Daoy (cell line): ENCODE data around the gene PCDH15. TPM values are rescaled to one million over a fixed set of nuclear protein-coding genes. Genes with fewer than 3 reads are reported as not detected.

ENCODE experiments used
- DNase-seq: peaks from one replicate; pipeline ENCODE4 v3.0.0-alpha.2; 2015; ENCODE audit warnings: low read depth
- total RNA-seq: library from RNA; depleted of rRNA; stranded (reverse); fragments of >200 nt; shearing (Covaris generic); gene quantifications from 2 replicates; pipeline ENCODE4 v1.2.3, GENCODE V29; 2014

Gene PCDH15
- total RNA-seq, 1 experiment from 2014 or later = not detected

DNA sequence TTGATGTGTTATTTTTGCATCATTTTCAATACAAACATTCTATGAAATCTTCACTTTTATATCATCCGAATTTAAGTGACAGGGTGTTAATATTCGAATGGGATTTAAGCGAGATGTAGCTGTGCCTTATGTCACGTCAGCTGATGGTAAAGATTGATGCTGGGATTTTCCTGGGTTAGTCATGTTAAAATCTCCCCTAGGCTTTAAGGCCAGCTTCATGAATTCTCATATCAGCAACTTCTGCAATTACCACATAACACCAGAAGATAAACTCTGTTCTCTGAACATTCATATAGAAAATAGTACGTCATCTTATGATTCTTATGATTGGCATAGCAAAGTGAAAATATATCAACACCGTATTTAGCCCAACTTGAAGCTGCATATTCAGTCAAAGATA, 669.2 kb downstream of the PCDH15 start:
- no peak for DNase-seq

DNA sequence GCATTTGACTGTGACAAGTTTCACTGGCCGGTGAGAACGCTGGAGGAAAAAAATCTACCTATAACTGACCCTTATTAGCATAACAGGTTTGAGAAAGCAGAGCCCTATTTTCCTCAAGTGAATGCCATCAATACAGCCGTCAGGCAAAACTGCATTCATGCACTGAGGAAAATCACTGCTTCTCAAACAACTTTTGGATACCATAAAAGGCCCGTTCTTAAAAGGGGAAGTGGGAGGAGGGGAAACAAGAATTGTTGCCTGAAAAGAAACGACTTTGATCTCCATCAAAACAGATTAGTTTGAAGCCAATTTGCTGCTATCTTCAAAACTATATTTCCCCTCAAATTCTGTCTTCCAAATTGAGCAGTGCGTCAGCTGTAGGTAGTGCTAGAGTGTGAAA, 670.6 kb downstream of the PCDH15 start:
- no peak for DNase-seq

DNA sequence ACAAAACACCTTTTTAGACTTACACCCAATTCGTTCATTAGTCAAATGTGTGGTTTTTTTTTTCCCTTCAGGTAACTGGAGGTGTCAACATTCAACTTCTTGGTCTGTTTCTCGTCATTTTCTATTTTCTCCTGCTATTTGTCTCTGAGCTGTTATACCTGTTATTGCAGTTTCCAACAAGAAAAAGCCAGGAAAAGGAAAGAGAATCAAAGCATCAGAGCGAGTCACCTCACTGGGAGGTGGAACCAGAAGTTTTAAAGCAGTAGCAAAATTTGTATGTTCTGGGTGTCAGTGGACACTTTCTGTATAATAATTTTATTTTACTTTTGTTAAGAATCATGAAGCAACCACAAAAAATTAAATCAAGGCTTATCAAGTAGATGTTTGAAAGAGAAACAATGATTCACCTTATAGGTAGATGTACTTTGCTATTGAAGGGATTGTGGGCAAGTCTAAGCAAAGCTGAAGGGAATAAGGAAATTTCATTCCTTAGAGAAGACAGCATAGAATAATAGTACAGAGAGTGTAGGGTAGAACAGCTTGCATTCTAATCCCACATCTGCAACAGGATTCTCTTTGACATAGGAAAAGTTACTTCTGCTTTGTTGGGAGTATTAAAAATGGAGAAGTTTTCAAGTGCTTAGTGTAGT, 675.8 kb downstream of the PCDH15 start:
- no peak for DNase-seq

- no peak for DNase-seq
These were observed 676.7 kb downstream of the PCDH15 start for GRCh38 chr10:54124209-54124885.

DNA sequence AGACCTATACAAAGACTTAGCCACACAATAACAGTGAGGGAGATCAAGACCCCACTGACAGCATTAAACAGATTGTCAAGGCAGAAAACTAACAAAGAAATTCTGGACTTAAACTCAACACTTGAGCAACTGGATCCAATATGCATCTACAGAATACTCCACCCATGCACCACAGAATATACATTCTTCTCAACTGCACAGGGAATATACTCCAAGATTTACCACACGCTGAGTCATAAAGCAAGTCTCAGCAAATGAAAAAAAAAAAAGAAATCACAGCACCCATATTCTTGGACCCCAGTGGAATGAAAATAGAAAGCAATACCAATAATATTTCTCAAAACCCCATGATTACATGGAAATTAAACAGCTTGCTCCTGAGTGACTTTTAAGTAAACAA, 680.2 kb downstream of the PCDH15 start:
- no peak for DNase-seq

- no peak for DNase-seq
These were observed 692.1 kb downstream of the PCDH15 start for GRCh38 chr10:54108961-54109360.

GRCh38 chr10:54096892-54097291, 704.1 kb downstream of the PCDH15 start:
- DNase-seq = no peak

- DNase-seq = no peak
These were observed 706.7 kb downstream of the PCDH15 start for GRCh38 chr10:54094321-54094720.

DNA sequence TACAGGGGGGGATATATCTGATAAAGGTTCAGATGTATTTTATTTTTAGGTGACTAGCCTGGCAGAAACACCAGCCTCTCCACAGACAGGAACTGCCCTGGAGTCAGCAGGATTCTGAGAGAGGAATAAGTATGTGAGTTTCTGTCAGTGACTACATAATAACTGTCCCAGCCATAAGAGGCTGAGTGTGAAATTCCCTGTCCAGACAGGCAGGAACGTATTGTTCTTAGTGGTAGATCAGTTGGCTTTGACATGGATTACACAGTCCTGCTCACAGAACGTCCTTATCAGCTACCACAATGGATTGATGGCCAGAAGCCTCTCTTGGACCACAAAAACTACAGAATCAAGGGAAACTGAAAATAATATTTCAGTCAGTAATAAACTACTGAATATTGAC, 709.8 kb downstream of the PCDH15 start:
- no peak for DNase-seq

- DNase-seq = no peak
These were observed 719.1 kb downstream of the PCDH15 start for GRCh38 chr10:54081950-54082349.

GRCh38 chr10:54067361-54067760, 733.7 kb downstream of the PCDH15 start:
- no peak for DNase-seq

DNA sequence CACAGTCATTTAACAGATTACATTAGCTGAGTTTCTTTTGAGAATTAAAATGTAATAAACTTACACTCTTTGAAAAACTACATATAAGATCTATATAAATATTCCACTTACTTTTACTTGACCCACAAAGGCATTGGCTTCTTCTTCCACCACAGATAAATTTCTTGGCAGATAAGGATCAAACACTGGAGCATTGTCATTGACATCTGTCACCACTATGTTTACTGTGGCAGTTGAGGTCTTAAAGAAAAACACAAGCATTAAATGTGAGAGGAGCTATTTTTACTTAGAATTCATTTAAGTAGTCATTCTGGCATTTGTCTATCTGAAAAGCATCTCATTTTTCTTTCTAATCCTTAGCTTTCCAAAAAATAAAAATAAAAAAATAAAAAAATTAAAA, 734.4 kb downstream of the PCDH15 start:
- DNase-seq = no peak

GRCh38 chr10:54065106-54065505, 735.9 kb downstream of the PCDH15 start:
- no peak for DNase-seq

DNA sequence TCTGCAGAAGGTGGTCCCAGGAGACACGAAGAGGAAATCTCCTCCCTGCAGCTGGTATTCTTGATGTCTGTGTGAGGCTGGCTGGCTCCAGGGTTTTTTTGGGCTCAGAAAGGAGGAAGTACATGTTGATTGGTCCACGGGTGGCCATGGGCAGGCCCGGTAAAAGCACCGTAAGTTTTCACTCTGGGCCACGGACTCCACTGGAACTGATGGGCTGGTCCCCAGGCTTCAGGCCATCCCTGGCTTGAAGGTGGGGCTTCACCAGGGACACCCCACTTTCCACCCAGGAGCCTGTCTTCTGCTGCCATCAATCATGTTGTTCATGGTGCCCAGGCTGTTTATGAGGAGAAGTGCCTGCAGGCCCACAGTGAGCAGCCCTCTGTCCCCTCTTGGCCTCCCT, 736.8 kb downstream of the PCDH15 start:
- DNase-seq = no peak

DNA sequence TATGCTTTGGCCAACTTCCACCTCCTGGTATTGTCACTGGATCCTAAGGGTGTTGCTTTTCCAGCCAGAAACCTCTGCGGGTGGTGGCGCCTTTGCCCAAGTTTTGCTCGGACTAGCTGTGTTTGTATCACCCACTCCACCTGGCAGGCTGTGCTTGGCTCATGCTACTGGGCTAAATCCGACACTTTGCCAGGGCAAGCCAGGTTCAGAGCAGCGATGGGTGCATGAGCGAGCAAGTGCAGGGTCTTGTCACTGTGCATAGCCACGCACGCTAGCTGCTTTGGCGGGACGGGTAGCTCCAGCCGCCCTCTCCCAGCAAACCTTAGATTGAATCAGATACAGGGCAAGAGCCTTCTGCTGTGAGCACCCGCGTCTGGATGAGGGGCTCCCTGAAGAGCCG, 737.5 kb downstream of the PCDH15 start:
- DNase-seq = no peak

DNA sequence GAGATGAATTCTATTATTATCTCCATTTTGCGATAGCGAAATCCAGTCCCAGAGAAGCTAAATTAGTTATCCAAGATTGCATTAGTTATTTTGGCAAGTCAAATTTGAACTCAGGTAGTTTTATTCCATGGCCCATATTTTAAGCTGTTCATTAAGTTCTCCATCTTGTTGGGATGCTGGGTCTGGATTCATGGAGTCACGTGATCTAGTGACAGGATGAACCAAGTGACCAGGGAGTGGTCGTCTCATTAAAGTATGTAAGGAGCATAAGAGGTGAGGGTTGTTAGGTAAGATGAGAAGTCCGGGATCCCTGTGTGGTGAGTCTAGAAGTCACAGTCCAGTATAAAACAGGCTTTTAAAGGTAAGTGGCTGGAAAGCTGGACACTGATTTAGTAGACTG, 740.5 kb downstream of the PCDH15 start:
- no peak for DNase-seq

- DNase-seq = no peak
These were observed 743.7 kb downstream of the PCDH15 start for GRCh38 chr10:54057357-54057756.

DNA sequence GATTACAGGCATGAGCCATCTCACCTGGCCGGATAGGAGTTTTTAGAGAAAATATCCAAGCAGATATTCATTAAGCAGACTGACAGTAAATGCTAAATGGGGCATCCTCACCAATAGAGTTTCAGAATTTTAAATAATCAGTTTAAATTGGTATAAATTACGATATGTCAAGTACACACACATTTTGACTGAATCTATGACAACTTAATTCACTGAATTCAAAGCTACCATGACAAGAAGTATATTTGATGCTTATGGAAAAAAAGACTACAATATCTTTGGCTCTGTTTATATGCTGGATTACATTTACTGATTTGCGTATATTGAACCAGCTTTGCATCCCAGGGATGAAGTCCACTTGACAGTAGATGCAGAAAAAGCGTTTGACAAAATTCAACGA, 774.7 kb downstream of the PCDH15 start:
- no peak for DNase-seq

DNA sequence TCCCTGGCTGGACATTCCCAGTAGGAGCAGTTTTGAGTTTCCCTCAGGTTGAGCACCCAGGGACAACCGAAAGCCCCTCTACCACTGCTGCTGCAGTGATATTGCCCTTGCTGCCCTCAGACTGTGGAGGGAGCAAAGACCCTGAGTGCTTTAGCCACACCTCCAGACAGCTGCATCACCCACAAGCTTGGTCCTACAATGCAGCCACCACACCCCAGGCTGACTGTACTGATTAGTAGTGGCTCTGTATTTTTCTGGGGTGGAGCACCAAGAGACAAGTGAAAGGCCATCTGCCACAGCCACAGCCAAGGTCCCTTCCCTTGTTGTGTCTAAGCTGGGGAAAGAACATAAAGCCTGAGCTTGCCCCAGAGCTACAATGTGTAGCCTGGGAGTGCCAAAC, 789.9 kb downstream of the PCDH15 start:
- no peak for DNase-seq

- DNase-seq = no peak
These were observed 790.6 kb downstream of the PCDH15 start for GRCh38 chr10:54010337-54010933.

DNA sequence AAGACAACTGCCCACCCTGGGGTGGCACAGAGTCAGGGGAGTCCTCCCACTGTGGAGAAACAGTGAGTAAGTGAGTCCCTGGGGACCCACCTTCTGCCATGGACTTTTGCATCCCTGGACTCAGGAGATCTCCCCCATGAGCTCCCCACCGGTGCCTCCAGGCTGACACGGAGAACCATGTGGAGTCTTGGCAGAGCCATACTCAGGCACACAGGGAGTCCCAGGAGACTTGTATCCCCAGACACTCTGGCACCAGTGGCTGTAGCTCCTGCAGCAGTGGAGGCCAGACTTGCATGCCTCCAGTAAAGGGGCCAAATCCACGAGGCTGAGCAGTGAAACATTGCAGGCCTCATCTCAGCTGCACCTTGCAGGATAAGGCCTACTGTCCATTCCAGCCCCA, 791.4 kb downstream of the PCDH15 start:
- DNase-seq = no peak

DNA sequence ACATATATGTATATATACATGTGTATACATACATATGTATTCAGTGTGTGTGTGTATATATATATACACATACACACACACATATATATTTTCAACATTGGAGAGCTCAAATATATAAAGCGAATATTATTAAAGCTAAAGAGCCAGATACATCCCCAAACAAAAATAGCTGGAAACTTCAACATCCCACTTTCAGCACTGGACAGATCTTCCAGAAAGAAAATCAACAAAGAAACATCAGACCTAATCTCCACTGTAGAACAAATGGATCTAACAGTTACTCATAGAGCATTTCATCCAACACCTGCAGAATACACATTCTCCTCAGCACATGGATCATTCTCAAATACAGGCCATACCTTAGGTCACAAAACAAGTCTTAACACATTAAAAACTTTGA, 799.0 kb downstream of the PCDH15 start:
- DNase-seq = no peak

DNA sequence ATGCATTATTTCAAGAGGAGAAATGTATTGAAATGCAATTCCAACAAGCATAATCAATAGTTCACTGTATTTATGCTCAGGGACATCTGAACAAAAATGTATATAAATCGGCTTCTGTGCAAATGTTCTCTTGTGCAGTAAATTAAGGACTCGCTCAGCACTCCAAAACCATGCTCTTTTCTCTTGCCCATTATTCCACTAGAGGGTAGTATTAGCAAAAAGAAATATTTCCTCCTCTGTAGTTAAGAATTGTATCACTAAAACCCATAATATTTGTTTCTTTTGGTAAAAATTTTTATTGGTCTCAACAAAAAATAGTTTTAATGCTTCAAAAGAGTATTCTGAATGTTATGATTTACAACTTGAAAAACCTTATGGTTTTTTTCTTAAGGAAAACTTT, 803.1 kb downstream of the PCDH15 start:
- DNase-seq = no peak
